Thoracic aorta endothelial cell (primary cell): ENCODE results near the gene GTF2H4. TPM values are rescaled to one million over a fixed set of nuclear protein-coding genes. Genes with fewer than 3 reads are reported as not detected.

ENCODE experiments used
- small RNA-seq: library from RNA; depleted of rRNA; stranded (forward); fragments of <200 nt; gene quantifications from one replicate; pipeline ENCODE3, GENCODE V24; 2012
- total RNA-seq: library from RNA; depleted of rRNA; stranded (reverse); fragments of >200 nt; gene quantifications from 2 replicates; pipeline ENCODE4 v1.2.3, GENCODE V29; 2012

GTF2H4 gene
- total RNA-seq, result 12.8 and 21.8 TPM in 2 replicates

GRCh38 chr6:30907758-30908591 is at the start of gene GTF2H4:
TSS of gene GTF2H4 (plus strand) at chr6:30908207.

GRCh38 chr6:30883685-30884520 is 24.1 kb upstream of the GTF2H4 start, which contains the start of gene DDR1:
TSS of gene DDR1 (plus strand) at chr6:30884519. CDS start at chr6:30888730, 4,211 bp downstream.

GRCh38 chr6:30914076-30914853 is 6.3 kb downstream of the GTF2H4 start, which contains the start of gene VARS2:
TSS of gene VARS2 (plus strand) at chr6:30914238. CDS start at chr6:30914837, 599 bp downstream.

GRCh38 chr6:30931969-30932645 is 24.1 kb downstream of the GTF2H4 start, which contains the start of gene SFTA2:
TSS of gene SFTA2 (minus strand) at chr6:30932170. CDS start at chr6:30932096, 74 bp downstream.

GRCh38 chr6:30940361-30940986 is 32.5 kb downstream of the GTF2H4 start, which contains the start of gene MUCL3:
TSS of gene MUCL3 (plus strand) at chr6:30940973. CDS start at chr6:30941000, 27 bp downstream.

Small RNA genes lying within 50 kb of the gene (small RNA-seq; reads per million reads assigned to genes)
- not detected for gene RF00019

Other genes starting within 250 kb of the GTF2H4 start
- gene DHX16, start 235.2 kb upstream of the GTF2H4 start, total RNA-seq, result 35.5 and 38.6 TPM in 2 replicates
- 76.3 and 96.5 TPM in 2 replicates for gene PPP1R18, start 221.6 kb upstream of the GTF2H4 start, total RNA-seq
- gene NRM, start 217.2 kb upstream of the GTF2H4 start, total RNA-seq, result 5.9 and 13.1 TPM in 2 replicates
- gene MDC1, start 190.9 kb upstream of the GTF2H4 start, total RNA-seq, result 12.0 and 18.2 TPM in 2 replicates
- 774 and 1,036 TPM in 2 replicates for gene TUBB, start 187.9 kb upstream of the GTF2H4 start, total RNA-seq
- 63.7 and 71.4 TPM in 2 replicates for gene FLOT1, start 165.5 kb upstream of the GTF2H4 start, total RNA-seq
- gene IER3, start 163.7 kb upstream of the GTF2H4 start, total RNA-seq, result 113 and 169 TPM in 2 replicates
- 4.9 and 5.7 TPM in 2 replicates for gene DDR1, start 23.7 kb upstream of the GTF2H4 start, total RNA-seq
- 16.0 and 20.2 TPM in 2 replicates for gene VARS2, start 6.0 kb downstream of the GTF2H4 start, total RNA-seq
- gene SFTA2, start 24.0 kb downstream of the GTF2H4 start, total RNA-seq, result not detected in 2 replicates
- gene MUCL3, start 32.8 kb downstream of the GTF2H4 start, total RNA-seq, result not detected in 2 replicates
- not detected in 2 replicates for gene MUC21, start 75.5 kb downstream of the GTF2H4 start, total RNA-seq
- gene MUC22, start 102.3 kb downstream of the GTF2H4 start, total RNA-seq, result not detected in 2 replicates
- not detected in 2 replicates for gene C6orf15, start 204.4 kb downstream of the GTF2H4 start, total RNA-seq
- gene PSORS1C1, start 206.6 kb downstream of the GTF2H4 start, total RNA-seq, result 2.0 and 4.2 TPM in 2 replicates
- not detected in 2 replicates for gene CDSN, start 212.2 kb downstream of the GTF2H4 start, total RNA-seq
- gene PSORS1C2, start 230.9 kb downstream of the GTF2H4 start, total RNA-seq, result not detected in 2 replicates
- 14.6 and 14.9 TPM in 2 replicates for gene CCHCR1, start 249.6 kb downstream of the GTF2H4 start, total RNA-seq